Endothelial cell of umbilical vein (primary cell): ENCODE measurements around the gene SCYL2. TPM values are rescaled to one million over a fixed set of nuclear protein-coding genes. Genes with fewer than 3 reads are reported as not detected.

Experiments
- BruUV-seq: library from RNA; stranded (reverse); fragments of 400-500 nt; replicated peaks from 2 replicates; lab custom pipeline; 2021; lab: Mats Ljungman, UMichigan
- CTCF ChIA-PET: fragments of 300-600, 350-600 bp; sonication (Branson Sonifier 250); formaldehyde crosslinking; loops from one replicate; lab custom pipeline; 2021; ENCODE audit warnings: antibody characterized with exemption, inconsistent platforms; lab: Charles Lee
- POLR2A ChIA-PET: fragments of 300-600, 350-600 bp; sonication (Branson Sonifier 250); formaldehyde crosslinking; loops from one replicate; lab custom pipeline; 2021; ENCODE audit warnings: antibody characterized with exemption, inconsistent platforms; lab: Charles Lee
- DNase-seq: peaks from one replicate; pipeline ENCODE4 v3.0.0-alpha.2; 2011; ENCODE audit warnings: low read depth, low spot score
- FAIRE-seq: peaks from 2 replicates; lab custom pipeline; 2011; peaks lifted over from hg19 to GRCh38; lab: Jason Lieb, UNC
- H2AFZ ChIP-seq: 2 replicates; pipeline ENCODE4 v1.6.0; 2012; ENCODE audit warnings: low read depth, low read length, control low read depth, inconsistent platforms
- H3K27ac ChIP-seq: 2 replicates; pipeline ENCODE4 v1.5.1; 2011; ENCODE audit warnings: low read depth, mild to moderate bottlenecking, control low read depth, low read length, moderate library complexity; ENCODE audit not compliant: insufficient read depth
- H3K27me3 ChIP-seq, 2 experiments: 2 replicates each; pipeline versions ENCODE4 v1.6.0 to v1.6.1; 2011; ENCODE audit warnings: low read length in 2 of 2, mixed read lengths in 1 of 2; ENCODE audit not compliant: control insufficient read depth in 2 of 2, insufficient read depth in 2 of 2
- H3K36me3 ChIP-seq, 2 experiments: 2 replicates in 1 of 2; 3 replicates in 1 of 2; pipeline ENCODE4 v1.5.1; 2011; ENCODE audit warnings: low read length in 2 of 2, mild to moderate bottlenecking in 1 of 2, moderate library complexity in 1 of 2; ENCODE audit not compliant: control insufficient read depth in 2 of 2, insufficient read depth in 2 of 2; ENCODE audit errors: extremely low read depth in 1 of 2
- H3K4me1 ChIP-seq: 3 replicates; pipeline ENCODE4 v1.5.1; 2011; ENCODE audit warnings: mild to moderate bottlenecking, low read length; ENCODE audit not compliant: control insufficient read depth, insufficient read depth; ENCODE audit errors: extremely low read depth
- H3K4me2 ChIP-seq: 2 replicates; pipeline ENCODE4 v1.6.1; 2011; ENCODE audit warnings: low read length, control low read depth, mixed read lengths; ENCODE audit not compliant: insufficient read depth
- H3K4me3 ChIP-seq, 3 experiments: fragments of 200-600 bp in 1 of 3; sonication (generic), shearing (Covaris generic) in 1 of 3; replicated peaks in 1 of 3; 2 replicates each; pipeline ENCODE4 v1.5.1; 2011 to 2016; ENCODE audit warnings: control low read depth in 3 of 3, low read length in 3 of 3, mild to moderate bottlenecking in 2 of 3, inconsistent platforms in 1 of 3, low read depth in 1 of 3, moderate library complexity in 1 of 3; ENCODE audit not compliant: insufficient read depth in 1 of 3
- H3K79me2 ChIP-seq: 2 replicates; pipeline ENCODE4 v1.6.0; 2012; ENCODE audit warnings: low read length, inconsistent platforms; ENCODE audit not compliant: control insufficient read depth, insufficient read depth
- H3K9ac ChIP-seq: replicated peaks from 2 replicates; pipeline ENCODE3; 2011; ENCODE audit warnings: low read length, control low read depth; ENCODE audit not compliant: insufficient read depth; ENCODE audit errors: extremely low read depth
- H3K9me1 ChIP-seq: replicated peaks from 3 replicates; pipeline ENCODE4 v1.6.0; 2011; ENCODE audit warnings: mild to moderate bottlenecking, low read length; ENCODE audit not compliant: control insufficient read depth, insufficient read depth; ENCODE audit errors: extremely low read depth
- H3K9me3 ChIP-seq: replicated peaks from 2 replicates; pipeline ENCODE4 v1.5.1; 2012; ENCODE audit warnings: low read length, inconsistent platforms; ENCODE audit not compliant: control insufficient read depth, insufficient read depth
- H4K20me1 ChIP-seq: replicated peaks from 2 replicates; pipeline ENCODE3; 2011; ENCODE audit warnings: mild to moderate bottlenecking, low read length; ENCODE audit not compliant: control insufficient read depth, insufficient read depth; ENCODE audit errors: extremely low read depth
- EZH2 ChIP-seq: IDR thresholded peaks from 2 replicates; pipeline ENCODE4 v1.6.1; 2012; ENCODE audit warnings: borderline replicate concordance, low read depth, mild to moderate bottlenecking, moderate library complexity, low read length, inconsistent platforms; ENCODE audit not compliant: severe bottlenecking
- FOS ChIP-seq: IDR thresholded peaks from 2 replicates; pipeline ENCODE4 v1.6.1; 2011; ENCODE audit warnings: mild to moderate bottlenecking, low read length, moderate library complexity, borderline replicate concordance; ENCODE audit not compliant: insufficient read depth
- GATA2 ChIP-seq: IDR thresholded peaks from 2 replicates; pipeline ENCODE4 v1.7.0; 2011; ENCODE audit warnings: low read depth, mild to moderate bottlenecking, moderate library complexity, mixed read lengths, low read length; ENCODE audit not compliant: insufficient read length, insufficient read depth
- JUN ChIP-seq: IDR thresholded peaks from 2 replicates; pipeline ENCODE4 v1.6.1; 2011; ENCODE audit warnings: borderline replicate concordance, low read depth; ENCODE audit not compliant: insufficient read length, insufficient read depth
- MYC ChIP-seq: IDR thresholded peaks from one replicate; pipeline ENCODE4 v1.6.1; 2011; ENCODE audit warnings: mild to moderate bottlenecking, low read depth, low read length
- POLR2A ChIP-seq: IDR thresholded peaks from 2 replicates; pipeline ENCODE4 v1.6.1; 2012; ENCODE audit warnings: low read depth, mild to moderate bottlenecking, control low read depth, low read length
- POLR2AphosphoS5 ChIP-seq: IDR thresholded peaks from 2 replicates; pipeline ENCODE4 v1.6.1; 2012; ENCODE audit warnings: low read depth, mild to moderate bottlenecking, control low read depth, low read length, moderate library complexity; ENCODE audit not compliant: insufficient read depth
- dilution Hi-C: fragments of 300-500 bp; cut with MboI; formaldehyde crosslinking; loops from one replicate; pipeline ENCODE4 v1.15.0; 2019; ENCODE audit warnings: low sequenced_read_pairs; ENCODE audit not compliant: extremely low pct_ligation_motif_present
- intact Hi-C: fragments of 100-400 bp; cut with micrococcal nuclease; formaldehyde crosslinking; loops from one replicate; pipeline ENCODE4 v1.10.0; 2022
- polyA plus RNA-seq, 4 experiments: library from polyadenylated mRNA; depleted of rRNA in 3 of 4; stranded (reverse) in 3 of 4; unstranded in 1 of 4; fragments of >200 nt; gene quantifications; 2 replicates each; pipeline versions ENCODE4 v1.2.1 to v1.2.3, GENCODE V29; 2011 to 2012; ENCODE audit warnings: missing spikeins in 1 of 4
- total RNA-seq: library from RNA; stranded (reverse); gene quantifications from 2 replicates; pipeline ENCODE4 v1.2.3, GENCODE V29; 2021
- TF ChIP-seq, protein P1 (sequence below), 2 donors: IDR thresholded peaks; 1 replicate in 1 of 2; 2 replicates in 1 of 2; pipeline ENCODE4 v1.5.1; 2011; ENCODE audit warnings: low read length in 2 of 2, mild to moderate bottlenecking in 2 of 2, moderate library complexity in 2 of 2, control low read depth in 1 of 2, inconsistent platforms in 1 of 2, low read depth in 1 of 2; ENCODE audit not compliant: insufficient read depth in 1 of 2; ENCODE audit errors: extremely low read depth in 1 of 2
- TF ChIP-seq, protein P2 (sequence below): IDR thresholded peaks from 2 replicates; pipeline ENCODE4 v1.6.1; 2011; ENCODE audit not compliant: insufficient read depth, insufficient read length

Gene SCYL2
- total and polyA plus RNA-seq, 2 donors (not counting 3 experiments of a cell fraction or from before 2014, with no cell fraction given) = 12.5 to 41.4 TPM

DNA sequence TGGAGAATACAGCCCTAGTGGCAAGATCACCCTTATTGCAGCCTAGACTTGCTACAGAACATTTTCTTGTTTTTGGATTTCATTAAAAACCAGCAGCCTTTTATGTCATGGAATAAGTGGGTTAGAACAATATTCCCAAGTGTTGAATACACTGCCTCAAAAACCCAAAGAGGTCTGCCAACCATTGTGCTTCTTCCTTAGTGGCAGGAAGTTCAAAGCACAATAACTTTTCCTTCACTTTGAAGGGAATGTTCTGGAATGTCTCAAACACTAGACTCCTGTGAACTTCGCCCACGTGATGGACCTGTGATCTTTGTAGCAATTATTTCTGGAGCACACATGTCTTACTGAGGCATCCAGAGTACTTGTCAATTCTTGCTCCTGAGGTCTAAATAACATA is 98.4 kb downstream of the SCYL2 start:
- intact Hi-C loops (no loop called here), dilution Hi-C loops (no loop called here)
- H3K4me3 ChIP-seq = no peak overlapping the region
- ChIA-PET CTCF (interaction anchor here (2.2 kb wide), 1 partner anchor 39 kb away, joined by 11 read pairs; no protein-coding TSS in a partner anchor), POLR2A (no interaction called here)
- H2AFZ ChIP-seq = no peak overlapping the region
- no peaks in the 10 kb centered on the region for H3K9me1 ChIP-seq
- BruUV-seq = no TSS peak
- no peaks in the 10 kb centered on the region for H3K9me3 ChIP-seq
- H3K27me3 ChIP-seq = peaks cover 0 to 3% of the 10 kb centered on the region in 2 experiments
- DNase-seq (peak; percentile 74), FAIRE-seq (no peak)
- H3K36me3 ChIP-seq = no peaks in the 10 kb centered on the region
- no peak overlapping the region for H3K9ac ChIP-seq
- H3K4me2 ChIP-seq = no peak overlapping the region
- no peaks in the 10 kb centered on the region for H3K79me2 ChIP-seq
- H3K4me1 ChIP-seq = no peaks in the 10 kb centered on the region
- H4K20me1 ChIP-seq = no peaks in the 10 kb centered on the region
- H3K27ac ChIP-seq = no peak overlapping the region
- TF ChIP-seq MYC = no peak
- no peak for TF ChIP-seq POLR2A
- TF ChIP-seq POLR2AphosphoS5 = no peak
- no peak for TF ChIP-seq GATA2
- no peak for TF ChIP-seq EZH2
- no peak for TF ChIP-seq FOS
- TF ChIP-seq, protein P1, sequence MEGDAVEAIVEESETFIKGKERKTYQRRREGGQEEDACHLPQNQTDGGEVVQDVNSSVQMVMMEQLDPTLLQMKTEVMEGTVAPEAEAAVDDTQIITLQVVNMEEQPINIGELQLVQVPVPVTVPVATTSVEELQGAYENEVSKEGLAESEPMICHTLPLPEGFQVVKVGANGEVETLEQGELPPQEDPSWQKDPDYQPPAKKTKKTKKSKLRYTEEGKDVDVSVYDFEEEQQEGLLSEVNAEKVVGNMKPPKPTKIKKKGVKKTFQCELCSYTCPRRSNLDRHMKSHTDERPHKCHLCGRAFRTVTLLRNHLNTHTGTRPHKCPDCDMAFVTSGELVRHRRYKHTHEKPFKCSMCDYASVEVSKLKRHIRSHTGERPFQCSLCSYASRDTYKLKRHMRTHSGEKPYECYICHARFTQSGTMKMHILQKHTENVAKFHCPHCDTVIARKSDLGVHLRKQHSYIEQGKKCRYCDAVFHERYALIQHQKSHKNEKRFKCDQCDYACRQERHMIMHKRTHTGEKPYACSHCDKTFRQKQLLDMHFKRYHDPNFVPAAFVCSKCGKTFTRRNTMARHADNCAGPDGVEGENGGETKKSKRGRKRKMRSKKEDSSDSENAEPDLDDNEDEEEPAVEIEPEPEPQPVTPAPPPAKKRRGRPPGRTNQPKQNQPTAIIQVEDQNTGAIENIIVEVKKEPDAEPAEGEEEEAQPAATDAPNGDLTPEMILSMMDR (IDR thresholded peaks at IDR 0.05; ENCODE audit: extremely low read depth in 1 of 2, insufficient read depth in 1 of 2, low read depth in 1 of 2, low read length in 2 of 2) = no peak
- TF ChIP-seq, protein P2, sequence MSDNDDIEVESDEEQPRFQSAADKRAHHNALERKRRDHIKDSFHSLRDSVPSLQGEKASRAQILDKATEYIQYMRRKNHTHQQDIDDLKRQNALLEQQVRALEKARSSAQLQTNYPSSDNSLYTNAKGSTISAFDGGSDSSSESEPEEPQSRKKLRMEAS = no peak
- TF ChIP-seq JUN = no peak
